Small intestine (tissue), 7 donors: ENCODE data around the gene SRPK1. TPM values are rescaled to one million over a fixed set of nuclear protein-coding genes. Genes with fewer than 3 reads are reported as not detected.
"Not testable (repeated sequence)": the region's sequence is repeated elsewhere in the genome, so short reads cannot be mapped to it uniquely, and the experiment has no call there.

Source experiments
- DNase-seq, 2 donors: peaks; one replicate each; pipeline versions ENCODE4 v3.0.0 to v3.0.0-alpha.2; 2013
- FAIRE-seq: peaks from 2 replicates; lab custom pipeline; 2012; peaks lifted over from hg19 to GRCh38; lab: Jason Lieb, UNC
- H3K27ac ChIP-seq, 3 donors: one replicate each; pipeline ENCODE4 v1.5.1; 2013; ENCODE audit warnings: low read length in 2 of 3, mild to moderate bottlenecking in 2 of 3, control low read depth in 1 of 3, inconsistent platforms in 1 of 3, low read depth in 1 of 3, moderate library complexity in 1 of 3
- H3K27me3 ChIP-seq, 3 donors: one replicate each; pipeline ENCODE4 v1.6.1; 2013; ENCODE audit warnings: low read length in 3 of 3, inconsistent platforms in 1 of 3; ENCODE audit not compliant: control insufficient read depth in 3 of 3, insufficient read depth in 3 of 3
- H3K36me3 ChIP-seq, 3 donors: one replicate each; pipeline ENCODE4 v1.6.1; 2013; ENCODE audit warnings: low read length in 3 of 3, inconsistent platforms in 1 of 3, low read depth in 1 of 3, mild to moderate bottlenecking in 1 of 3, moderate library complexity in 1 of 3; ENCODE audit not compliant: control insufficient read depth in 3 of 3, insufficient read depth in 2 of 3
- H3K4me1 ChIP-seq, 3 donors: one replicate each; pipeline ENCODE4 v1.6.1; 2013; ENCODE audit warnings: low read length in 2 of 3, inconsistent platforms in 1 of 3, low read depth in 1 of 3, mild to moderate bottlenecking in 1 of 3, moderate library complexity in 1 of 3; ENCODE audit not compliant: control insufficient read depth in 3 of 3, insufficient read depth in 2 of 3
- H3K4me3 ChIP-seq, 3 donors: one replicate each; pipeline ENCODE4 v1.5.1; 2013; ENCODE audit warnings: low read length in 3 of 3, control low read depth in 1 of 3, inconsistent platforms in 1 of 3, low read depth in 1 of 3, mild to moderate bottlenecking in 1 of 3, moderate library complexity in 1 of 3
- H3K9me3 ChIP-seq, 2 donors: one replicate each; pipeline ENCODE4 v1.6.1; 2013; ENCODE audit warnings: low read depth in 1 of 2, low read length in 1 of 2; ENCODE audit not compliant: control insufficient read depth in 2 of 2, insufficient read depth in 1 of 2
- WGBS, 3 donors: extraction: QIAGEN DNeasy Blood & Tissue Kit; methylation state at CpG; one replicate each; pipeline ENCODE4 v1.1.7; 2013; 5-methylcytosine and 5-hydroxymethylcytosine counted together
- polyA plus RNA-seq, 4 donors: library from polyadenylated mRNA; stranded (reverse) in 3 of 4; unstranded in 1 of 4; fragments of 200-250 nt in 3 of 4; fragments of 120-200 nt in 1 of 4; gene quantifications; one replicate each; pipeline versions ENCODE4 v1.2.1 to v1.2.3, GENCODE V29; 2013
- donor health status: healthy with polysubstance abuse.
- donor health status: control.
- donor health status: control.
- donor health status: Bipolar disorder and iron deficiency.
- donor health status: healthy.

The SRPK1 gene
- polyA plus RNA-seq, 4 donors = 14.9 to 48.0 (median 30.6) TPM

- 71 to 80% (median 75%) methylated on average over 4 of the region's 4 CpGs for WGBS, 3 donors
- H3K36me3 ChIP-seq = no peaks in the 10 kb centered on the region
- H3K4me1 ChIP-seq = no peaks in the 10 kb centered on the region
- DNase-seq = peak in 1 of 2 donors; percentile 10
- H3K27ac ChIP-seq = no peak overlapping the region
- no peaks in the 10 kb centered on the region for H3K9me3 ChIP-seq
- no peak for FAIRE-seq
- no peak overlapping the region for H3K4me3 ChIP-seq
- H3K27me3 ChIP-seq = no peaks in the 10 kb centered on the region
Observed at GRCh38 chr6:35955970-35956369, 35.1 kb upstream of the SRPK1 start.

GRCh38 chr6:35955521-35955920, 34.6 kb upstream of the SRPK1 start:
- no peaks in the 10 kb centered on the region for H3K27me3 ChIP-seq
- H3K36me3 ChIP-seq = no peaks in the 10 kb centered on the region
- no peaks in the 10 kb centered on the region for H3K9me3 ChIP-seq
- WGBS, 3 donors = 89 to 95% (median 91%) methylated on average over 5 of the region's 5 CpGs
- no peaks in the 10 kb centered on the region for H3K4me1 ChIP-seq
- FAIRE-seq (no peak), DNase-seq (no peak)
- no peak overlapping the region for H3K27ac ChIP-seq
- no peak overlapping the region for H3K4me3 ChIP-seq

- H3K4me3 ChIP-seq = no peak overlapping the region
- WGBS, 3 donors = 93 to 97% (median 96%) methylated on average over 8 of the region's 8 CpGs
- H3K4me1 ChIP-seq = no peaks in the 10 kb centered on the region
- H3K27ac ChIP-seq = no peak overlapping the region
- H3K9me3 ChIP-seq = no peaks in the 10 kb centered on the region
- no peaks in the 10 kb centered on the region for H3K36me3 ChIP-seq
- no peaks in the 10 kb centered on the region for H3K27me3 ChIP-seq
- FAIRE-seq = no peak
- no peak for DNase-seq
Observed at GRCh38 chr6:35955071-35955470, 34.2 kb upstream of the SRPK1 start.

GRCh38 chr6:35954333-35954732, 33.4 kb upstream of the SRPK1 start:
- Histone ChIP-seq H3K27me3 (no peaks in the 10 kb centered on the region), H3K36me3 (no peaks in the 10 kb centered on the region), H3K4me1 (no peaks in the 10 kb centered on the region), H3K9me3 (no peaks in the 10 kb centered on the region), H3K27ac (no peak overlapping the region), H3K4me3 (no peak overlapping the region)
- WGBS, 3 donors = 87 to 88% (median 87%) methylated on average over 7 of the region's 7 CpGs
- FAIRE-seq (no peak), DNase-seq (no peak)

GRCh38 chr6:35948725-35949124, 27.8 kb upstream of the SRPK1 start:
- Histone ChIP-seq H3K27me3 (no peaks in the 10 kb centered on the region), H3K36me3 (no peaks in the 10 kb centered on the region), H3K4me1 (no peaks in the 10 kb centered on the region), H3K27ac (no peak overlapping the region), H3K9me3 (no peaks in the 10 kb centered on the region), H3K4me3 (no peak overlapping the region)
- WGBS, 3 donors = 88 to 92% (median 89%) methylated on average over 1 of the region's 1 CpG
- FAIRE-seq (no peak), DNase-seq (no peak)

- no peak for DNase-seq
- FAIRE-seq = no peak
- Histone ChIP-seq H3K36me3 (no peaks in the 10 kb centered on the region), H3K4me3 (no peak overlapping the region), H3K27ac (no peak overlapping the region), H3K27me3 (no peaks in the 10 kb centered on the region), H3K4me1 (no peaks in the 10 kb centered on the region), H3K9me3 (peaks cover 0 to 9% of the 10 kb centered on the region in 2 donors)
- WGBS, 3 donors = 71 to 95% (median 79%) methylated on average over 1 of the region's 1 CpG
Observed at GRCh38 chr6:35945650-35946025, 24.7 kb upstream of the SRPK1 start.

GRCh38 chr6:35943390-35943789, 22.5 kb upstream of the SRPK1 start:
- FAIRE-seq = no peak
- no peak overlapping the region for H3K27ac ChIP-seq
- H3K27me3 ChIP-seq = no peaks in the 10 kb centered on the region
- no peak overlapping the region for H3K4me3 ChIP-seq
- H3K4me1 ChIP-seq = no peaks in the 10 kb centered on the region
- no peaks in the 10 kb centered on the region for H3K36me3 ChIP-seq
- 82 to 95% (median 85%) methylated on average over 1 of the region's 1 CpG for WGBS, 3 donors
- no peak for DNase-seq
- peaks cover 0 to 18% of the 10 kb centered on the region in 2 donors for H3K9me3 ChIP-seq

GRCh38 chr6:35942355-35942754, 21.5 kb upstream of the SRPK1 start:
- no peak overlapping the region for H3K4me3 ChIP-seq
- H3K27me3 ChIP-seq = no peaks in the 10 kb centered on the region
- H3K27ac ChIP-seq = no peak overlapping the region
- no peaks in the 10 kb centered on the region for H3K36me3 ChIP-seq
- H3K9me3 ChIP-seq = peaks cover 0 to 23% of the 10 kb centered on the region in 2 donors
- H3K4me1 ChIP-seq = no peaks in the 10 kb centered on the region
- no peak for FAIRE-seq
- no peak for DNase-seq

GRCh38 chr6:35941170-35941569, 20.3 kb upstream of the SRPK1 start:
- DNase-seq = peak in 1 of 2 donors; percentile 76

More at GRCh38 chr6:35941170-35941569, 20.3 kb upstream of the SRPK1 start:
- H3K4me3 ChIP-seq, H3K4me1 ChIP-seq, H3K27me3 ChIP-seq, H3K27ac ChIP-seq, H3K36me3 ChIP-seq, FAIRE-seq: not testable (repeated sequence)
- 31 to 76% (median 47%) methylated on average over 7 of the region's 7 CpGs for WGBS, 3 donors
- H3K9me3 ChIP-seq = peaks cover 0 to 29% of the 10 kb centered on the region in 2 donors
